Measurements from ENCODE around the gene DGCR2.
"Not testable (repeated sequence)": the region's sequence is repeated elsewhere in the genome, so short reads cannot be mapped to it uniquely, and the experiment has no call there.

DGCR2 gene

DNA sequence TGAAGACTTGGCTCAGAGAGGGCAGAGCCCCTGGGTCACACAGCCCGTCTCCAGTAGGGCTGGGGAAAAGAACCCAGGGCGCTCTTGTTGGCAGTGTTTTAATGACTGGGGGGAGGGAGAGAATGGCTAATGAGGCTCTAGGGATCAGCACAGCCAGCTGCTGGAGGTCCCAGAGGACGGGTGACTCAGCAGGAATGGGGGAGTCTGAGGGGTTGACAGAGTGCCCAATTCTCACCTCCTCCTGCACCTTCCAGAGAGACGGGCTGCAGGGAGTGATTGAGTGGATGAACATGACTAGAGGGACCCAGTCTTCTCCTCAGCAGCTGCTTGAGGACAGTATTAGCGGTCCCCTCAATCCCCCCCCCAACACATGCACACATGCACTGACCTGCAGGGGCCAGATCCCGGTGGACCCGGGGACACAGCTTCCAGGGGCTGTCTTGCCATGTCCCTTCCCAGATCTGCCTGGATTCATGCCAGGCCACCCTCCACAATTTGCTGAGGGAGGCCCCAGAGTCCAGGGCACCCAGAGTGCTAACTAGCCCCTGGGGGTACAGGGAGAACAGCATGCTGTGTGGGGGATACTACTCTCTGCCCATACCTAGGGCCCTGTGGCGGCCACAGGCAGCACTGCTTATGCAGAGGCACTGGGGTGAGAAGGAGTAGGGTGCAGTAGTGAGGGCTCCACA, 94.7 kb downstream of the DGCR2 start:
- not testable (repeated sequence) for H3K27me3 ChIP-seq (ENCODE audit: low read length); H2AFZ ChIP-seq (ENCODE audit: low read depth, low read length, severe bottlenecking); H3K9ac ChIP-seq (ENCODE audit: low read length); H4K20me1 ChIP-seq (ENCODE audit: low read depth, low read length); H3K4me3 ChIP-seq (ENCODE audit: insufficient read depth, low read length, poor library complexity, severe bottlenecking); H3K9me3 ChIP-seq (ENCODE audit: insufficient read depth, low read length); H3K9me2 ChIP-seq (replicated peaks; ENCODE audit: insufficient read depth, low read length); H3K27ac ChIP-seq (ENCODE audit: low read depth, low read length); H3F3A ChIP-seq (ENCODE audit: insufficient read depth); H3K79me2 ChIP-seq (ENCODE audit: insufficient read depth, low read length); H3K36me3 ChIP-seq (ENCODE audit: low read length); H3K4me2 ChIP-seq (ENCODE audit: low read depth, low read length, poor library complexity, severe bottlenecking)

DNA sequence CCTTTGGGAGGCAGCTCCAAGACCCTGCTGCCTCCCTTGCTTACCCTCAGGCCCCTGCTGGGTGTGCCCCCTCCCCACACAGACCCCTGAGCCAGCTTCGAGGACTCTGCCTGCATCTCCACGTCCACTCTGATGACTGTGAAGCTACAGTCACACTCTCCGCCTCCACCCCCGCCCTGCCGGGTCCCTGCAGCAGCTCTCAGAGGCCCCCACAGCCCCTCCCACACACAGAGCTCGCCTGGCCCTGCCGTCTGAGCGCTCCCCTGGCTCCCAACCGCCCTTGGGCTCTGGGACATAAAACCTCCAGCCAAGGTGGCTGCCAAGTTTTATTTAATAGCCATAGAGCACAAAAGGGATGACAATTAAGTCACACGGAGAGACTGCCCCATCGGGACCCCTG, 96.1 kb downstream of the DGCR2 start:
- H3K27me3 ChIP-seq (ENCODE audit: low read length); H3K9ac ChIP-seq (ENCODE audit: low read length); H3K27ac ChIP-seq (ENCODE audit: low read depth, low read length); H3K36me3 ChIP-seq (ENCODE audit: low read length); H3K79me2 ChIP-seq (ENCODE audit: insufficient read depth, low read length); H4K20me1 ChIP-seq (ENCODE audit: low read depth, low read length); H2AFZ ChIP-seq (ENCODE audit: low read depth, low read length, severe bottlenecking); H3F3A ChIP-seq (ENCODE audit: insufficient read depth); H3K9me2 ChIP-seq (replicated peaks; ENCODE audit: insufficient read depth, low read length); H3K4me3 ChIP-seq (ENCODE audit: insufficient read depth, low read length, poor library complexity, severe bottlenecking); H3K9me3 ChIP-seq (ENCODE audit: insufficient read depth, low read length); H3K4me2 ChIP-seq (ENCODE audit: low read depth, low read length, poor library complexity, severe bottlenecking): not testable (repeated sequence)

DNA sequence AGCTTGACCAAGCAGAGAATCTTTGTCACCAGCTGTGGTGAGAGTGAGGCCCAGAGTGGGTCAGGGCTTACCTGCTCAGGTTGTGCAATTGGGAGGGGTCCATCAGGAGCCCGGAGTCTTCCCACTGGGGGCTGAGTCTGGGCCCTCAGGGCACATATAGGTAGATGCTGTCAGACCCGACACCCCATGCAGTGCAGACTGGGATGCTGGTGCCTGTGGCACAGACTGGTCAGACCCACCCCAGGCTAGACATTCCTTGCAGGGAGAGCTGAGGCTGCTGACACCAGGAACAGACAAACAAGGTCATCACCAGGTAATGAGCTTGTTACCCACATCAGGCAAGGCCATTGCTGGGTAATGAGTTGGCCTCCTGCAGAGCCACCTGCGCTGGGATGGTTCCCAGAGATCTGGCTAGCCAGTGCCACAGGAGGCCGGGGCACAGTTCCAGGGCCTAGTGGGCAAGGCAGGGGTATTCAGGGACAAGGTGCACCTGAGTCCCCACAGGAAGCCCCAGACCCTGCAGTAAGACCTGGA, 97.2 kb downstream of the DGCR2 start:
- H3K79me2 ChIP-seq (ENCODE audit: insufficient read depth, low read length); H3K9ac ChIP-seq (ENCODE audit: low read length); H3K9me2 ChIP-seq (replicated peaks; ENCODE audit: insufficient read depth, low read length); H3K27me3 ChIP-seq (ENCODE audit: low read length); H4K20me1 ChIP-seq (ENCODE audit: low read depth, low read length); H3K4me3 ChIP-seq (ENCODE audit: insufficient read depth, low read length, poor library complexity, severe bottlenecking); H3K27ac ChIP-seq (ENCODE audit: low read depth, low read length); H3K9me3 ChIP-seq (ENCODE audit: insufficient read depth, low read length); H3K4me2 ChIP-seq (ENCODE audit: low read depth, low read length, poor library complexity, severe bottlenecking); H3K36me3 ChIP-seq (ENCODE audit: low read length); H2AFZ ChIP-seq (ENCODE audit: low read depth, low read length, severe bottlenecking); H3F3A ChIP-seq (ENCODE audit: insufficient read depth): not testable (repeated sequence)

- not testable (repeated sequence) for H2AFZ ChIP-seq (ENCODE audit: low read depth, low read length, severe bottlenecking); H3K4me3 ChIP-seq (ENCODE audit: insufficient read depth, low read length, poor library complexity, severe bottlenecking); H3F3A ChIP-seq (ENCODE audit: insufficient read depth); H3K36me3 ChIP-seq (ENCODE audit: low read length); H3K79me2 ChIP-seq (ENCODE audit: insufficient read depth, low read length); H4K20me1 ChIP-seq (ENCODE audit: low read depth, low read length); H3K9ac ChIP-seq (ENCODE audit: low read length); H3K27me3 ChIP-seq (ENCODE audit: low read length); H3K27ac ChIP-seq (ENCODE audit: low read depth, low read length); H3K9me2 ChIP-seq (replicated peaks; ENCODE audit: insufficient read depth, low read length); H3K9me3 ChIP-seq (ENCODE audit: insufficient read depth, low read length); H3K4me2 ChIP-seq (ENCODE audit: low read depth, low read length, poor library complexity, severe bottlenecking)
Measured at GRCh38 chr22:19023931-19024330, 98.3 kb downstream of the DGCR2 start.

GRCh38 chr22:19022755-19023154, 99.5 kb downstream of the DGCR2 start:
- H3F3A ChIP-seq (ENCODE audit: insufficient read depth): no peaks in the 10 kb centered on the region
- TF ChIP-seq CTCF (IDR thresholded peaks at IDR 0.05; ENCODE audit: insufficient read depth, low read length, poor library complexity, severe bottlenecking) (no peak), EZH2phosphoT487 (conservative IDR thresholded peaks at IDR 0.05; ENCODE audit: low read length) (no peak)
- no peaks in the 10 kb centered on the region for H3K9me3 ChIP-seq (ENCODE audit: insufficient read depth, low read length)
- no peak overlapping the region for H3K4me3 ChIP-seq (ENCODE audit: insufficient read depth, low read length, poor library complexity, severe bottlenecking)
- H3K79me2 ChIP-seq (ENCODE audit: insufficient read depth, low read length): no peaks in the 10 kb centered on the region
- H3K9ac ChIP-seq (ENCODE audit: low read length): no peak overlapping the region
- no peak overlapping the region for H2AFZ ChIP-seq (ENCODE audit: low read depth, low read length, severe bottlenecking)
- H3K27ac ChIP-seq (ENCODE audit: low read depth, low read length): no peak overlapping the region
- H3K27me3 ChIP-seq (ENCODE audit: low read length): no peaks in the 10 kb centered on the region
- H4K20me1 ChIP-seq (ENCODE audit: low read depth, low read length): no peaks in the 10 kb centered on the region
- H3K9me2 ChIP-seq (replicated peaks; ENCODE audit: insufficient read depth, low read length): no peaks in the 10 kb centered on the region
- no peaks in the 10 kb centered on the region for H3K36me3 ChIP-seq (ENCODE audit: low read length)
- H3K4me2 ChIP-seq (ENCODE audit: low read depth, low read length, poor library complexity, severe bottlenecking): no peak overlapping the region
